ENCODE results near the gene BTN2A1. TPM values are rescaled to one million over a fixed set of nuclear protein-coding genes. Genes with fewer than 3 reads are reported as not detected.
"Not testable (repeated sequence)": the region's sequence is repeated elsewhere in the genome, so short reads cannot be mapped to it uniquely, and the experiment has no call there.

BTN2A1 gene
- total RNA-seq, 1 donor from 2014 or later, result 6.1 TPM

DNA sequence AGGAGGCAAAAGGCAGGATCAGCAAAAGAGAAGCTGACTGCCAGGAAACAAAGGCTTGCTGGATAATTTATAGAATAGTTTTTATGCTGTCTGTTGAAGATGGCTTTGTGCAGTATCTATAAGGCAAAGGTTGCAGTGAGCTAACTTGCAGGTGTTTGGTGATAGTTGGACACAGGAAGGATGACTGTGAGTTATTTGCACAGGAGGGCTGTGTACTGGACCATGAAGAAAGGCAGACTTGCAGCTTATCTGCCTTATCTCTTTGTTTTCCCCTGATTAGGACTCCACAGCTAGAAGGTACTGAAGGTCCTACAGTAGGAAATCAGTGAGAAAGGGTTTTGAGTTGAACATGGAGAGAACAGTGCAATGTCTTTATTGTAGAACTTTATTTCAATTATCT is 44.4 kb downstream of the BTN2A1 start:
- no peak for DNase-seq (ENCODE audit: low read depth)
- H3K4me3 ChIP-seq (ENCODE audit: low read depth, low read length), result no peak overlapping the region
- TF ChIP-seq, protein P1, sequence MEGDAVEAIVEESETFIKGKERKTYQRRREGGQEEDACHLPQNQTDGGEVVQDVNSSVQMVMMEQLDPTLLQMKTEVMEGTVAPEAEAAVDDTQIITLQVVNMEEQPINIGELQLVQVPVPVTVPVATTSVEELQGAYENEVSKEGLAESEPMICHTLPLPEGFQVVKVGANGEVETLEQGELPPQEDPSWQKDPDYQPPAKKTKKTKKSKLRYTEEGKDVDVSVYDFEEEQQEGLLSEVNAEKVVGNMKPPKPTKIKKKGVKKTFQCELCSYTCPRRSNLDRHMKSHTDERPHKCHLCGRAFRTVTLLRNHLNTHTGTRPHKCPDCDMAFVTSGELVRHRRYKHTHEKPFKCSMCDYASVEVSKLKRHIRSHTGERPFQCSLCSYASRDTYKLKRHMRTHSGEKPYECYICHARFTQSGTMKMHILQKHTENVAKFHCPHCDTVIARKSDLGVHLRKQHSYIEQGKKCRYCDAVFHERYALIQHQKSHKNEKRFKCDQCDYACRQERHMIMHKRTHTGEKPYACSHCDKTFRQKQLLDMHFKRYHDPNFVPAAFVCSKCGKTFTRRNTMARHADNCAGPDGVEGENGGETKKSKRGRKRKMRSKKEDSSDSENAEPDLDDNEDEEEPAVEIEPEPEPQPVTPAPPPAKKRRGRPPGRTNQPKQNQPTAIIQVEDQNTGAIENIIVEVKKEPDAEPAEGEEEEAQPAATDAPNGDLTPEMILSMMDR (conservative IDR thresholded peaks at IDR 0.05; ENCODE audit: low read depth, low read length), result no peak

DNA sequence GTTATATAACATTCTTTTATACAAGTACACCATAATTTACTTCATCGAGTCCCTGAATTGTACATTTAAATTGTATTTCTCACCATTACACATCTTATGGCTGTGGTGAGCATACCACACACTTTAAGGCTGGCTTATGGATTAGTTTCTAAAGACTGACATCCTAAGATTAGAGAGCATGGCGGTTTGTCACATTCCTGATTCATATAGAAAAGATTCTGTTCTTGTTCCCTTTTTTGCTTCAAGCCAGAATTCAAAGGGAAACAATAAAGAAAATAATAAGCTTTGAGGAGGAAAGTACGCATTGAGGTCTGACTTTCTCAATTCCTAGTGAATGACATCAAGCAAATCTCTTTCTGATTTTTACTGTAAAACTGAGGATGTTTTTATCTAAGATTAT is 44.9 kb downstream of the BTN2A1 start:
- TF ChIP-seq, protein P1 (conservative IDR thresholded peaks at IDR 0.05; ENCODE audit: low read depth, low read length), result no peak
- no peak for DNase-seq (ENCODE audit: low read depth)
- H3K4me3 ChIP-seq (ENCODE audit: low read depth, low read length), result no peak overlapping the region

DNA sequence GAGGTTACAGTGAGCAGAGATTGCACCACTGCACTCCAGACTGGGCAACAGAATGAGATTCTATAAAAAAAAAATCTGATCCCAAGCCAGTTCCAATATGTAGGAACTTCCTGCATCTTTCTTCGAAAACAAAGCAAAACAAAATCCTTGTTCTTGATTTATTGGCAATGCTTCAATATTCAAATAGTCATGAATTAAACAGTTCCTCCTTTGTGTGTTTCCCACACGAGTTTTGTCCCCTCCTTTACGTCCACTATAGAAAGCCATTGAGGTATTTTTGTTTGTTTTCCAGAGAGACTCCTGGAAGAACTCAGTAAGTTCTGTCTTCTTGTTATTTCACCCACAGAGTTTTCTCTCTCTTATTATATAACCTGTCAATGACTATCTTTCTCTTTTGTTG is 49.9 kb downstream of the BTN2A1 start:
- no peak for DNase-seq (ENCODE audit: low read depth)
- TF ChIP-seq, protein P1 (conservative IDR thresholded peaks at IDR 0.05; ENCODE audit: low read depth, low read length), result no peak
- H3K4me3 ChIP-seq (ENCODE audit: low read depth, low read length), result no peak overlapping the region

DNA sequence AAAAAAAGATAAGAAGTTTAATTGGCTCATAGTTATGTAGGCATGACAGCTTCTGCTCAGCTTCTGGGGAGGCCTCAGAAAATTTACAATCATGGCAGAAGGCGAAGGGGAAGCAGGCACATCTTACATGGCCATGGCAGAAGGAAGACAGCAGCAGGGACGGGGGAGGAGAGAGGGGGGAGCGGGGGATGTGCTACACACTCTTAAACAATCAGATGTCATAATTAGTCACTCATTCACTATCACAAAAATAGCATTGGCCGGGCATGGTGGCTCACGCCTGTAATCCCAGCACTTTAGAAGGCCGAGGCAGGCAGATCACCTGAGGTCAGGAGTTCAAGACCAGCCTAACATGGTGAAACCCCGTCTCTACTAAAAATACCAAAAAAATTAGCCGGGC is 53.3 kb downstream of the BTN2A1 start:
- not testable (repeated sequence) for DNase-seq (ENCODE audit: low read depth); H3K4me3 ChIP-seq (ENCODE audit: low read depth, low read length)

DNA sequence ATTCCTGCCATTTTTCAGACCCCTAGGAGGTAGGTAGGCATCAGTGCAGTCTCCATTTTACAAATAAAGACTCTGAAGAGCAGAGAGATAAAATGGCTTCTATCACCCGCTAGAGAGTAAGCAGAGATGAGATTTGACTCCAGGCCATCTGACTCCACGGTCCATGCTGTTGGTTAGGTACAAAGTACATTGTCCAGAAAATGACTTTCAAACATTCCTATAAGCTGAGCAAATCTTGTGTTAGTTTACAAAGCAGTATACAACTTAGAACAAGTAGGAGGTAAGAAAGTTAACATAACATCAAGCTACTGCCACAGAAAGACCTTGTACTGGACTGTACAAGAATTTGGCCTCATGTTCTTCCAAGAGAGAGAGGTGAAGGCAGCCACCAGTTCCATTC is 57.2 kb downstream of the BTN2A1 start:
- TF ChIP-seq, protein P1 (conservative IDR thresholded peaks at IDR 0.05; ENCODE audit: low read depth, low read length), result no peak
- no peak for DNase-seq (ENCODE audit: low read depth)
- H3K4me3 ChIP-seq (ENCODE audit: low read depth, low read length), result no peak overlapping the region

DNA sequence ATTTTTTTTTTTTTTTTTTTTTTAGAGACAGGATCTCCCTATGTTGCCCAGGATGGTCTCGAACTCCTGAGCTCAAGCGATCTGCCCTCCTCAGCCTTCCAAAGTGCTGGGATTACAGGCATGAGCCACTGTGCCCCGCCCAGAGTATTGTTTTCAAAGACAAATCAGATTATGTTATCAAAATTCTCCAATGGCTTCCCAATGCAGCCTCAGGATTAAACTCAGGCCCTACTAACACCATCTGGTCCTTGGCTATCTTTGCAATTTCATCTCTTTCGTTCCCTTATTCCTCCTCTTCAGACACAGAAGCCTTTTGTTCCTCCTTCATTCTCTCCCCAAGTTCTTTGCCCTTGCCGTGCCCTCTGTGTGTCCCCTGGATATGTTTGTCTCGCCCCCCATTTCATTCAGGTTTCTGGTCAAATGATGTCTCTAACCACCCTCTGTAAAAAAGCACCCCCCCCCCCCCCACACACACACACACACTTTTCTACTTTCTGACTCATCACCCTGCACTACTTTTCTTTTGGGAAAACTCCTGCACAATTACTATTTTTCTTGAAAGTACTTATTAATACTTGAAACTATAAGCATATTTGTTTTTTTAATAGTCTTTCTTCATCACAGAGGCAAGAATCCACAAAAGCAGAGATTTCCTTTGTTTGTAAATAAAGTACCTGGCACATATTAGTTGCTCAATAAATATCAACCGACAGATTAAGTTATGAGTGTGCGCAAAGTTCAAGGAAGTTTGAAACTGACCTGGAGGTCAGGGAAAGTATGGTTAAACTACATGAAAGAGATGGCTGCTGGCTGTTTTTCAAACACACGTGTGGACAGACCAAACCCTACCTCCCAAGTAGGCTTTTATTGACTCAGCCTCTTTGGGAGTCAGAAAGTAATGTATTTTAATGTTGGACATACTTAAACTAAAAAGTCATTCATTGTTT is 59.0 kb downstream of the BTN2A1 start:
- TF ChIP-seq, protein P1 (conservative IDR thresholded peaks at IDR 0.05; ENCODE audit: low read depth, low read length), result no peak
- DNase-seq (ENCODE audit: low read depth), result no peak
- no peak overlapping the region for H3K4me3 ChIP-seq (ENCODE audit: low read depth, low read length)

Other genes starting within 250 kb of the BTN2A1 start
- gene BTN3A2, start 92.8 kb upstream of the BTN2A1 start, total RNA-seq, result 14.3 and 15.0 TPM in 2 replicates
- gene BTN2A2, start 74.8 kb upstream of the BTN2A1 start, total RNA-seq, result 7.1 and 12.1 TPM in 2 replicates
- 5.4 and 7.2 TPM in 2 replicates for gene BTN3A1, start 55.7 kb upstream of the BTN2A1 start, total RNA-seq
- gene BTN3A3, start 17.5 kb upstream of the BTN2A1 start, total RNA-seq, result 0.86 and 1.1 TPM in 2 replicates
- gene BTN1A1, start 42.3 kb downstream of the BTN2A1 start, total RNA-seq, result 0.14 TPM in 1 of 2 replicates, not detected in the other
- 60.4 and 94.7 TPM in 2 replicates for gene HMGN4, start 80.4 kb downstream of the BTN2A1 start, total RNA-seq
- gene ABT1, start 139.0 kb downstream of the BTN2A1 start, total RNA-seq, result 15.7 and 23.7 TPM in 2 replicates
- 7.1 and 11.5 TPM in 2 replicates for gene ZNF322, start 201.8 kb downstream of the BTN2A1 start, total RNA-seq

All from epithelial cell of proximal tubule (primary cell).